Measurements from ENCODE around the gene MS4A6E. TPM values are rescaled to one million over a fixed set of nuclear protein-coding genes. Genes with fewer than 3 reads are reported as not detected.

Gene MS4A6E
- total RNA-seq, 4 donors from 2014 or later: not detected

DNA sequence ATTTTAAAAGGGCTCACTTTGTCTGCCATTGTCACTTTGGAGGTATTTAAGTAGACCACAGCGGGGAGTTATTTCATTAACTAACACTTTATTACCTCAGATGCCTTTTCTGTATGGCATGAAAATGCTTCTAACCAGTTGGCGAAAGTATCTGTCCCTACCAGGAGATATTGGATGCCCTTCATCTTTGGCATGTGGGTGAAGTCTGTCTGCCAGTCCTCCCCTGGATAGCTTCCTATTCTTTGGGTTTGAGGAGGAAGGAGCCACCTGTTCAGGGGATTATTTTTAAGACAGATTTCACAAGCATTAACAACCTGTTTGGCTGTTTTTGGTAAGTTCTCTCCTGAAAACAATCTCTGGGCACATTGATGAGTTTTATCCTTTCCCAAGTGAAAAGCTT, 17.1 kb downstream of the MS4A6E start:
- WGBS: 92% methylated on average over 2 of the region's 2 CpGs
- no peaks in the 10 kb centered on the region for H3K36me3 ChIP-seq
- no peak for DNase-seq (ENCODE audit: extremely low spot score)
- H3K27ac ChIP-seq (replicated peaks in 1 of 4): no peak overlapping the region
- no peak for TF ChIP-seq POLR2A (IDR thresholded peaks at IDR 0.05; ENCODE audit: low read depth)
- no peak for TF ChIP-seq CTCF (IDR thresholded peaks at IDR 0.05)
- no peak for TF ChIP-seq EP300 (IDR thresholded peaks at IDR 0.05)
- peaks cover 0 to 9% (median 0%) of the 10 kb centered on the region in 4 donors for H3K27me3 ChIP-seq
- H3K4me3 ChIP-seq: no peak overlapping the region
- no peaks in the 10 kb centered on the region for H3K9me3 ChIP-seq
- H3K4me1 ChIP-seq: no peaks in the 10 kb centered on the region
- intact Hi-C loops (cut with DNase I): no loop called here

- Histone ChIP-seq H3K36me3 (no peaks in the 10 kb centered on the region), H3K9me3 (no peaks in the 10 kb centered on the region), H3K4me1 (no peaks in the 10 kb centered on the region), H3K27me3 (peaks cover 0 to 9% (median 0%) of the 10 kb centered on the region in 4 donors), H3K27ac (replicated peaks in 1 of 4) (no peak overlapping the region), H3K4me3 (no peak overlapping the region)
- TF ChIP-seq POLR2A (IDR thresholded peaks at IDR 0.05; ENCODE audit: low read depth): no peak
- TF ChIP-seq CTCF (IDR thresholded peaks at IDR 0.05): peak in 2 of 3 experiments; percentile 11 to 14
- no peak for TF ChIP-seq EP300 (IDR thresholded peaks at IDR 0.05)
- no peak for DNase-seq (ENCODE audit: extremely low spot score)
- intact Hi-C loops (cut with DNase I): no loop called here
Observed at GRCh38 chr11:60345489-60345888, 18.4 kb downstream of the MS4A6E start.

DNA sequence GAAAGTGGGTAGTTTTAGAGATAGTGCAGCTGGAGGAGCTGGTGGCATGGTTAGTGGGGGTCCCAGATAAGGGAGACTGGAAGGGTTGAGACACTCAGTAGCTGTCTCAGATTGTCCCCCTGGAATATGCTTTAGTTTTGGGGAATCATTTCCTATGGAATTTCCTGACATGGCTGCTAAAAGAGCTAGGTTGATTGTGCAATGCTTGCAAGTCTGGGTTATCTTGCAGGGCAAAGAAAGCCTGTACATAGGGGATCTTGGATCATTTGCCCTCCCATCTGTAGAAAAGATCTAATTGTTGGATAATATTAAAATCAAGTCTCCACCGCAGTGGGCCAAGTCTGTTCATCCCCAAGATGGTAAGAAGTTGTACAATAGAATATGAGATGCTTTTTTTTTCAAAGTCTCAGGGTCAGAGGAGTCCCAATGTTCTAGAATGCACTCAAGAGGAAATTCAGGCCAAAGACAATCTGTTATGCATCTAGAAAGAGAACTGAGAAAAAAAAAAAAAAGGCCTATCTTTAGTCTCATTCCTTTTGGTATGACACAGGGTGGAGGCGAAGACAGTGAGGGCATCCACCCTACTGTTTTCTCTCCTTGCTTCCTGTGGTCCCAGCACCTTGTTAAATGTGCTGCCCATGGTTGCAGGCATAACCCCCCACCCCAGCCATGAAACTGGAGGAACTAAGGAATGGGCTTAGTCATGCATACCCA, 20.2 kb downstream of the MS4A6E start:
- TF ChIP-seq POLR2A (IDR thresholded peaks at IDR 0.05; ENCODE audit: low read depth): no peak
- TF ChIP-seq POLR2AphosphoS5 (IDR thresholded peaks at IDR 0.05): no peak
- no peak for TF ChIP-seq CTCF (IDR thresholded peaks at IDR 0.05)
- no peak for TF ChIP-seq EP300 (IDR thresholded peaks at IDR 0.05)
- H3K9me3 ChIP-seq: no peaks in the 10 kb centered on the region

GRCh38 chr11:60348116-60348515, 21.1 kb downstream of the MS4A6E start:
- no peak for TF ChIP-seq CTCF (IDR thresholded peaks at IDR 0.05)
- no peak for TF ChIP-seq POLR2A (IDR thresholded peaks at IDR 0.05; ENCODE audit: low read depth)
- TF ChIP-seq POLR2AphosphoS5 (IDR thresholded peaks at IDR 0.05): no peak
- TF ChIP-seq EP300 (IDR thresholded peaks at IDR 0.05): no peak
- Histone ChIP-seq H3K4me1 (no peaks in the 10 kb centered on the region), H3K9me3 (no peaks in the 10 kb centered on the region), H3K36me3 (no peaks in the 10 kb centered on the region), H3K27ac (replicated peaks in 1 of 4) (no peak overlapping the region), H3K4me3 (no peak overlapping the region), H3K27me3 (no peaks in the 10 kb centered on the region)
- no peak for DNase-seq (ENCODE audit: extremely low spot score)
- intact Hi-C loops (cut with DNase I): no loop called here
- WGBS: 65% methylated on average over 2 of the region's 2 CpGs

More for the DNA sequence above, 20.2 kb downstream of the MS4A6E start:
- H3K27me3 ChIP-seq: peaks cover 0 to 8% (median 0%) of the 10 kb centered on the region in 4 donors
- DNase-seq (ENCODE audit: extremely low spot score): no peak
- no peak overlapping the region for H3K4me3 ChIP-seq
- no peaks in the 10 kb centered on the region for H3K36me3 ChIP-seq
- 87% methylated on average over 2 of the region's 2 CpGs for WGBS
- intact Hi-C loops (cut with DNase I): no loop called here
- no peak overlapping the region for H3K27ac ChIP-seq (replicated peaks in 1 of 4)
- no peaks in the 10 kb centered on the region for H3K4me1 ChIP-seq

DNA sequence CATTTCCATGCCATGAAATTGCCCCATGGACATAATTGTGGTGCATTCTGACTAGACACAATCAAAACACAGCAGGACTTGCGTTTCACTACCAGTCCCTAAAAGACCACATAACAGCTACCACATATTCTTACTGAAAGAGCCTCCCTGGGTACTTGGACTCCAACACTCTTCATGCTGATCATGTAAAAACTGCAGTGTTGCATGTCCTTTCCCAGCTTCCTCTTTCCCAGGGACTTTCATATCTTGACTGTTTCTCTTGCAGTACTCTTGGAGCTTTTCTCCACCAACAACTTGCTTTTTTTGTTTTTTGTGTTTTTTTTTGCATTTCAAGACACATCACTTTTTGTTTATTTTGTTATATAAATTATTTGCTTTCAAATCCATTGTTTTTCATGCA, 22.9 kb downstream of the MS4A6E start:
- TF ChIP-seq CTCF (IDR thresholded peaks at IDR 0.05) (no peak), POLR2A (IDR thresholded peaks at IDR 0.05; ENCODE audit: low read depth) (no peak), POLR2AphosphoS5 (IDR thresholded peaks at IDR 0.05) (no peak), EP300 (IDR thresholded peaks at IDR 0.05) (no peak)
- H3K36me3 ChIP-seq: no peaks in the 10 kb centered on the region
- H3K27ac ChIP-seq (replicated peaks in 1 of 4): no peak overlapping the region
- WGBS: 89% methylated on average over 1 of the region's 1 CpG
- H3K9me3 ChIP-seq: no peaks in the 10 kb centered on the region
- no peak overlapping the region for H3K4me3 ChIP-seq
- intact Hi-C loops (cut with DNase I): no loop called here
- H3K27me3 ChIP-seq: no peaks in the 10 kb centered on the region
- H3K4me1 ChIP-seq: no peaks in the 10 kb centered on the region
- DNase-seq (ENCODE audit: extremely low spot score): no peak
